ENCODE data around the gene FAM185A. TPM values are rescaled to one million over a fixed set of nuclear protein-coding genes. Genes with fewer than 3 reads are reported as not detected.
"Not testable (repeated sequence)": the region's sequence is repeated elsewhere in the genome, so short reads cannot be mapped to it uniquely, and the experiment has no call there.

The FAM185A gene
- total RNA-seq, 2 donors from 2014 or later, result 7.0 to 8.3 TPM

DNA sequence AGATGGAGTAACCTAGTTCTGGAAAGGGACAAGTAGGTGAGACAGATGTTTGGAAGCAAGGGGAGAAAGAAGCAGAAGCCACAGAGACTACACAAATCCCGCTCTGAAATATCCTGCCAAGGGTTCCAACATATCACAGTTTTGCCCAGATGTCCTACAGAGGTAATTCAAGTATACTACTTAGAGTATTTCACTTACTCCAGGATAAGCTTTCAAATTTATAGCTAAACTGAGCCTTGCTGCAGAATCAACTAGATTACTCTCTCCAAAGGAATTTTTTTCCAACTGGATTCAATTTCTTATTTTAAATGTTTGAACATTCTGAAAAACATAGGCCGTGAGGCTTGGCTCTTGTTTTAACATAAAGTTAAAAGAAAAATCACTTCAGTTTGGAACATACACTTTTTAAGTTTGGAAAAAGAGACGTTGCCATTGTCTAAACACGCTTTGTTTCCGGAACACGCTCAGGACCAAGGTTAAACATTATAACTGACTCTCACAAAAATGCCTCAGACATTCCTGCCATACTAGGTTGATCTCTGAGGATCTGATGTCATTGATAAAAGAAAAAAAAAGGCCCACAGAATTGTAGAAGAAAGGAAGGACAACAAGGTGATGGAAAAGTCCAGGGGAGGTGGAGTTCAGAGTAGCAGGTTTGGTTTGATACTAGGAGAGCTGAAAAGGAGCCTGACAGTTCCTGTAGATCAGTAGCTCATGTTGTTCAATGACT lies 74.8 kb downstream of the FAM185A start:
- no peak overlapping the region for H3K27ac Mint-ChIP-seq
- DNase-seq (no peak), ATAC-seq (replicated peaks in 1 of 2) (no peak)
- no peaks in the 10 kb centered on the region for H3K4me1 Mint-ChIP-seq (ENCODE audit: low read depth)
- no peaks in the 10 kb centered on the region for H3K36me3 Mint-ChIP-seq (ENCODE audit: insufficient read depth in 2 of 2)
- no peaks in the 10 kb centered on the region for H3K9me3 Mint-ChIP-seq
- no peaks in the 10 kb centered on the region for H3K27me3 Mint-ChIP-seq (ENCODE audit: low read depth)
- H3K4me3 Mint-ChIP-seq, result no peak overlapping the region

- DNase-seq, result no peak
- H3K36me3 Mint-ChIP-seq (ENCODE audit: insufficient read depth in 2 of 2), result no peaks in the 10 kb centered on the region
- no peaks in the 10 kb centered on the region for H3K9me3 Mint-ChIP-seq
- no peak overlapping the region for H3K4me3 Mint-ChIP-seq
- no peak overlapping the region for H3K27ac Mint-ChIP-seq
- H3K4me1 Mint-ChIP-seq (ENCODE audit: low read depth), result no peaks in the 10 kb centered on the region
- no peak for ATAC-seq (replicated peaks in 1 of 2)
- H3K27me3 Mint-ChIP-seq (ENCODE audit: low read depth), result no peaks in the 10 kb centered on the region
Measured at GRCh38 chr7:102828286-102828685, 79.5 kb downstream of the FAM185A start.

- H3K36me3 Mint-ChIP-seq (ENCODE audit: insufficient read depth in 2 of 2), result no peaks in the 10 kb centered on the region
- no peak overlapping the region for H3K4me3 Mint-ChIP-seq
- no peaks in the 10 kb centered on the region for H3K4me1 Mint-ChIP-seq (ENCODE audit: low read depth)
- ATAC-seq (replicated peaks in 1 of 2) (no peak), DNase-seq (no peak)
- H3K27ac Mint-ChIP-seq, result no peak overlapping the region
- no peaks in the 10 kb centered on the region for H3K27me3 Mint-ChIP-seq (ENCODE audit: low read depth)
- H3K9me3 Mint-ChIP-seq, result no peaks in the 10 kb centered on the region
Measured at GRCh38 chr7:102829075-102829474, 80.3 kb downstream of the FAM185A start.

DNA sequence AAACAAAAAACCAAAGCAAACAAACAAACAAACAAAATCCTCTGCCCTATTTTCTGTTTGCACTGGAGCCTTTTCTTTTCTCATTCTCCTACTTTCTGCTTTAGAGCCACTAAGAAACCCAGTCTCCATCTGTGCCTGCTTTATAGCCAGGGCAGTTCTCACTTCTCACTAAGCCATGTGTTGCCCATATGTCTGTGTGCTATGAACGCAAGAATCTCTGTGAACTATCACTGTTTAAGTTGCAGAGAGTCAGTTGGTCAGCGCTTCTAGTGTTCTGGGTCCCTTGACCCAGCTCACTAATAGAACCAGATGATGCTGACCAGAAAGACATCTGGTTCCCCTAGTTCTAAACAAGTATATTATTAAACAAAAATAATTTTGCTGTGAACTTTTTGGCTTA lies 81.4 kb downstream of the FAM185A start:
- no peaks in the 10 kb centered on the region for H3K36me3 Mint-ChIP-seq (ENCODE audit: insufficient read depth in 2 of 2)
- ATAC-seq (replicated peaks in 1 of 2) (no peak), DNase-seq (no peak)
- H3K4me1 Mint-ChIP-seq (ENCODE audit: low read depth), result peaks cover 10% of the 10 kb centered on the region
- H3K4me3 Mint-ChIP-seq, result no peak overlapping the region
- no peaks in the 10 kb centered on the region for H3K27me3 Mint-ChIP-seq (ENCODE audit: low read depth)
- H3K9me3 Mint-ChIP-seq, result no peaks in the 10 kb centered on the region
- no peak overlapping the region for H3K27ac Mint-ChIP-seq

DNA sequence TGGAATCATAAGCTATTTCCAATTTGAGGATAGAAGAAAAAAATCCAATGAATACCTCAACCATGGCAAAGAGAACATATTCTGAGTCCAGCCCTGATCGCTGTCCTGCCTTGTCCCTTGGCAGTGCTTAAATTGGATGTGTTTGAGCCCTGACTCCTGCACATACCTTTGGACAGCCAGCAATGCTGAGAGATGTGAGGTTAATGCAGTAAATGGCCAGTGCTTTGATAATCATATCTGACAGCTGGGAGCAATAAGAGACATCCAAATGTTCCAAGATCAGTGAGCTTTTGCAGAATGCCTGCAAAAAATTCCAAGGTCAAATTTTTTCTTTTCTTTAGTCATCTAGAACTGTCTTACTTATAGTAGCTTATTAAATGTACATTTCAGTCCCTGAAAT lies 83.9 kb downstream of the FAM185A start:
- H3K4me1 Mint-ChIP-seq (ENCODE audit: low read depth), result peaks cover 13% of the 10 kb centered on the region
- H3K27ac Mint-ChIP-seq, result no peak overlapping the region
- H3K4me3 Mint-ChIP-seq, result no peak overlapping the region
- no peak for DNase-seq
- H3K9me3 Mint-ChIP-seq, result no peaks in the 10 kb centered on the region
- peaks cover 6% of the 10 kb centered on the region for H3K27me3 Mint-ChIP-seq (ENCODE audit: low read depth)
- no peak for ATAC-seq (replicated peaks in 1 of 2)
- H3K36me3 Mint-ChIP-seq (ENCODE audit: insufficient read depth in 2 of 2), result no peaks in the 10 kb centered on the region

GRCh38 chr7:102833343-102833742 lies 84.5 kb downstream of the FAM185A start:
- Mint-ChIP-seq H3K27ac (no peak overlapping the region), H3K4me1 (ENCODE audit: low read depth) (peaks cover 13% of the 10 kb centered on the region), H3K4me3 (no peak overlapping the region), H3K36me3 (ENCODE audit: insufficient read depth in 2 of 2) (no peaks in the 10 kb centered on the region), H3K27me3 (ENCODE audit: low read depth) (peaks cover 6% of the 10 kb centered on the region), H3K9me3 (no peaks in the 10 kb centered on the region)
- DNase-seq (no peak), ATAC-seq (replicated peaks in 1 of 2) (no peak)

GRCh38 chr7:102834466-102834865 lies 85.7 kb downstream of the FAM185A start:
- DNase-seq (no peak), ATAC-seq (replicated peaks in 1 of 2) (peak in 1 of 2 donors; percentile 10)
- Mint-ChIP-seq H3K4me1 (ENCODE audit: low read depth) (peaks cover 13% of the 10 kb centered on the region), H3K36me3 (ENCODE audit: insufficient read depth in 2 of 2) (no peaks in the 10 kb centered on the region), H3K27me3 (ENCODE audit: low read depth) (peaks cover 6% of the 10 kb centered on the region), H3K27ac (no peak overlapping the region), H3K4me3 (no peak overlapping the region), H3K9me3 (no peaks in the 10 kb centered on the region)

GRCh38 chr7:102834999-102835398 lies 86.2 kb downstream of the FAM185A start:
- Mint-ChIP-seq H3K4me1 (ENCODE audit: low read depth) (peaks cover 13% of the 10 kb centered on the region), H3K4me3 (peak overlapping the region in 1 of 2 donors; percentile 6), H3K27ac (no peak overlapping the region), H3K36me3 (ENCODE audit: insufficient read depth in 2 of 2) (no peaks in the 10 kb centered on the region), H3K27me3 (ENCODE audit: low read depth) (peaks cover 6% of the 10 kb centered on the region), H3K9me3 (no peaks in the 10 kb centered on the region)
- DNase-seq (peak; percentile 37 to 47), ATAC-seq (replicated peaks in 1 of 2) (peak; percentile 98 to 99)

DNA sequence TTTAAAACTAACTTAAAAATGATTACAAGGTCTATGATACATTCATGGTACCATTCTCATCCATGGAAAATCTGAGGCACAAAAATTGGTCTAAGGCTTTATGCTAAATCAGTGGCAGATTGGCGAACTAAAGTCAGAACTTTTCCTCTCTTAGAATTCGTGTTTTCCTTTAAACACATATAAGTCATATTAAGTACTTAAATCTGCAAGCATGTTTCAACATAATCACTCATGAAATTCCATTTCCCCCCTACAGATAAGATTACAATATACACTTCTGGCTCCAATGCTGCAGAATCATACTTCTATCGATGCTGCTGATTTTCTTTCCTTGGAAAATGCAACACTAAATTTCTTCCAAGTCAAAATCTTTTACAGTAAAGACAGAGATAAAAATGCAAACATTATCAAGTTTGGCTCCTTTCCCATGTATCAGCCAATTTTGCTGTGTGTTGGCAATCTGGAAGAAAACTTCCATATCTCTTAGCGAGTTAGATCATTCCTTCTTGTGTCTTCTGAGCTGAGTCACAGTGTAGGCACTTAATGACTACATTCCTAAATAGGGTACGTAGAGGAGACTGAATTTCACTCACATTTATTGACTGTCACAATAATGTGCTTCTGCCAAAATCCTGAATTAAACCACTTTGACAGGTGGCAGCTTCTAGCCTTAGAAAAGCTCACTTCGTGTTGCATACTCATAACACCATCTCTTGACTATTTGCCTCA lies 87.6 kb downstream of the FAM185A start:
- no peak for ATAC-seq (replicated peaks in 1 of 2)
- Mint-ChIP-seq H3K4me1 (ENCODE audit: low read depth) (peaks cover 13% of the 10 kb centered on the region), H3K27ac (no peak overlapping the region), H3K27me3 (ENCODE audit: low read depth) (peaks cover 6% of the 10 kb centered on the region), H3K9me3 (no peaks in the 10 kb centered on the region), H3K36me3 (ENCODE audit: insufficient read depth in 2 of 2) (no peaks in the 10 kb centered on the region), H3K4me3 (no peak overlapping the region)
- DNase-seq, result no peak

DNA sequence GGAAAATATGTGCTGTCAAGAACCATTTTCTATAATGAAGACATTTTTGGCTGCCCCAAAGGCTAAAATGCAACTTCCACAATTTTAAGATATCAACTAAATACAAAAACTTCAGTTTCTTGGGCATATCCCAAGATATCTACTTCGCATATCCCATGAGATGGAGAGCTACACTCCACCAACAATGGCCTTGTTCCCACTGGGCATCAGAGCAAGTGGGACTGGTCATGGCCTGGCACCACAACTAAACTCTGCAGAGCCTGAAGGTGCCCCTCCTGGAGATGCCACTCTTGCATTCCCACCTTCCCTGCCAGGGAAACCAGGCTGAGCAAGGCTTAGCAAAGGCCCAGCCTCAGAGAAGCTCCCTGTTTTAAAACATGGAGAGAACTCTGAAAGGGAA lies 88.2 kb downstream of the FAM185A start:
- ATAC-seq (replicated peaks in 1 of 2), result no peak
- no peaks in the 10 kb centered on the region for H3K9me3 Mint-ChIP-seq
- peaks cover 6% of the 10 kb centered on the region for H3K27me3 Mint-ChIP-seq (ENCODE audit: low read depth)
- H3K27ac Mint-ChIP-seq, result no peak overlapping the region
- H3K4me1 Mint-ChIP-seq (ENCODE audit: low read depth), result peaks cover 13% of the 10 kb centered on the region
- no peak overlapping the region for H3K4me3 Mint-ChIP-seq
- H3K36me3 Mint-ChIP-seq (ENCODE audit: insufficient read depth in 2 of 2), result no peaks in the 10 kb centered on the region
- DNase-seq, result no peak

DNA sequence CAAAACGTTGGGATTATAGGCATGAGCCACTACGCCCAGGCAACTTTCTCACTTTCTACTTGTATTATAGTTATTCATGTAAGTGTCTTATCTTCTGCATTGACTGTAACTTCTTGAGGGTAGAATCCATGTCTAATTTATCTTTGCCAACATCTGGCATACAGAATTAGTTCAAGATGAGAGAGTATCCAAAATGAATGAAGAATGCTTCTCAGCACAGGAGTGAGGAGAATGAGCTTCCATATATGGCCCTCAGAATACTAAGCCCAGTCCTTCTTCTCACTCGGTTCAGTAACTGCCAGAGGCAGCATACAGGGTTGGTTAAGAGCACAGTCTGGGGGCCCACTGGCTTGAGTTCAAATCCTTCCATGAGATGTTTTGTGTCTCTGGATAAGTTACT lies 89.0 kb downstream of the FAM185A start:
- Mint-ChIP-seq H3K27me3 (ENCODE audit: low read depth) (peaks cover 6% of the 10 kb centered on the region), H3K4me3 (no peak overlapping the region), H3K36me3 (ENCODE audit: insufficient read depth in 2 of 2) (no peaks in the 10 kb centered on the region), H3K9me3 (no peaks in the 10 kb centered on the region), H3K27ac (no peak overlapping the region), H3K4me1 (ENCODE audit: low read depth) (peaks cover 13% of the 10 kb centered on the region)
- no peak for DNase-seq
- no peak for ATAC-seq (replicated peaks in 1 of 2)

DNA sequence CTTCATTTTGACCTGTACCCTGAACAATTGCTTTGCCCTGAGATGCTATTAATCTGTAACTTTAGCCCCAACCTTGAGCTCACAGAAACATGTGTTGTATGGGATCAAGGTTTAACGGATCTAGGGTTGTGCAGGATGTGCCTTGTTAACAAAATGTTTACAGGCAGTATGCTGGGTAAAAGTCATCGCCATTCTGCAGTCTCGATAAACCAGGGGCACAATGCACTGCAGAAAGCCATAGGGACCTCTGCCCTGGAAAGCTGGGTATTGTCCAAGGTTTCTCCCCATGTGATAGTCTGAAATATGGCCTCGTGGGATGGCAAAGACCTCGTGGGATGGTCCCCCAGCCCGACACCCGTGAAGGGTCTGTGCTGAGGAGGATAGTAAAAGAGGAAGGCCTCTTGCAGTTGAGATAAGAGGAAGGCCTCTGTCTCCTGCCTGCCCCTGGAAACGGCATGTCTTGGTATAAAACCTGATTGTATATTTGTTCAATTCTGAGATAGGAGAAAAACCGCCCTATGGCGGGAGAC lies 89.8 kb downstream of the FAM185A start:
- H3K4me3 Mint-ChIP-seq; H3K36me3 Mint-ChIP-seq (ENCODE audit: insufficient read depth in 2 of 2); DNase-seq; H3K9me3 Mint-ChIP-seq; H3K27ac Mint-ChIP-seq; H3K27me3 Mint-ChIP-seq (ENCODE audit: low read depth); ATAC-seq (replicated peaks in 1 of 2): not testable (repeated sequence)
- peaks cover 13% of the 10 kb centered on the region for H3K4me1 Mint-ChIP-seq (ENCODE audit: low read depth)

- Mint-ChIP-seq H3K36me3 (ENCODE audit: insufficient read depth in 2 of 2) (no peaks in the 10 kb centered on the region), H3K27me3 (ENCODE audit: low read depth) (peaks cover 6% of the 10 kb centered on the region), H3K4me1 (ENCODE audit: low read depth) (peaks cover 1% of the 10 kb centered on the region), H3K9me3 (no peaks in the 10 kb centered on the region), H3K4me3 (no peak overlapping the region), H3K27ac (no peak overlapping the region)
- ATAC-seq (replicated peaks in 1 of 2) (no peak), DNase-seq (no peak)
Measured at GRCh38 chr7:102840404-102840803, 91.6 kb downstream of the FAM185A start.
